Heart right ventricle (tissue), 16 donors: Measurements from ENCODE around the gene TADA2A. TPM values are rescaled to one million over a fixed set of nuclear protein-coding genes. Genes with fewer than 3 reads are reported as not detected.
"Not testable (repeated sequence)": the region's sequence is repeated elsewhere in the genome, so short reads cannot be mapped to it uniquely, and the experiment has no call there.

Source experiments
- ATAC-seq, 8 donors: fragments of 200-7000 bp; cut with Tn5 transposase; one replicate each; pipeline ENCODE4 v1.9.1; 2020; ENCODE audit warnings: mild to moderate bottlenecking in 8 of 8, moderate library complexity in 8 of 8, moderate number of reproducible peaks in 1 of 8
- DNase-seq, 2 donors: peaks; one replicate each; pipeline ENCODE4 v3.0.0-alpha.2; 2020
- H3K27ac ChIP-seq, 10 donors: fragments of 200-600 bp; sonication (generic) in 2 of 10; one replicate each; pipeline versions ENCODE4 v1.5.0 to v1.8.0; 2020 to 2022; ENCODE audit warnings: mild to moderate bottlenecking in 3 of 10
- H3K27me3 ChIP-seq, 7 donors: fragments of 200-600 bp; one replicate each; pipeline ENCODE4 v1.8.0; 2021 to 2022; ENCODE audit warnings: mild to moderate bottlenecking in 2 of 7
- H3K36me3 ChIP-seq, 9 donors: fragments of 200-600 bp; sonication (generic) in 1 of 9; one replicate each; pipeline versions ENCODE4 v1.5.0 to v1.8.0; 2020 to 2022; ENCODE audit warnings: mild to moderate bottlenecking in 2 of 9
- H3K4me1 ChIP-seq, 9 donors: fragments of 200-600 bp; sonication (generic) in 1 of 9; one replicate each; pipeline versions ENCODE4 v1.5.0 to v1.8.0; 2020 to 2022; ENCODE audit warnings: mild to moderate bottlenecking in 4 of 9
- H3K4me3 ChIP-seq, 10 donors: fragments of 200-600 bp; sonication (generic) in 2 of 10; one replicate each; pipeline versions ENCODE4 v1.5.0 to v1.8.0; 2020 to 2022; ENCODE audit warnings: mild to moderate bottlenecking in 7 of 10, moderate library complexity in 2 of 10
- H3K9me3 ChIP-seq, 11 donors: fragments of 200-600 bp in 10 of 11; sonication (generic) in 2 of 11; one replicate each; pipeline versions ENCODE4 v1.5.0 to v1.8.0; 2013 to 2022; ENCODE audit warnings: mild to moderate bottlenecking in 2 of 11, control low read depth in 1 of 11, moderate library complexity in 1 of 11
- CTCF ChIP-seq, 9 donors: fragments of 200-600 bp; sonication (generic) in 2 of 9; IDR thresholded peaks; one replicate each; pipeline versions ENCODE4 v1.5.0 to v1.8.0; 2021 to 2022; ENCODE audit warnings: antibody characterized with exemption in 9 of 9, mild to moderate bottlenecking in 5 of 9, moderate library complexity in 1 of 9
- WGBS, 2 donors: extraction: QIAGEN DNeasy Blood & Tissue Kit; methylation state at CpG; one replicate each; pipeline ENCODE4 v1.1.7; 2013; ENCODE audit warnings: inconsistent platforms in 1 of 2; 5-methylcytosine and 5-hydroxymethylcytosine counted together
- intact Hi-C, 10 donors: fragments of 100-400 bp; cut with DNase I; formaldehyde crosslinking; loops; one replicate each; pipeline versions ENCODE4 v1.11.1 to v1.14.2; 2022
- polyA plus RNA-seq, 2 donors: library from polyadenylated mRNA; stranded (reverse); fragments of 200-250 nt; gene quantifications; one replicate each; pipeline ENCODE4 v1.2.3, GENCODE V29; 2013
- total RNA-seq, 10 donors: library from RNA; stranded (reverse); fragmentation: NEBNext Ultra II Directional in 3 of 10; extraction: Animal tissue kit (Norgen Biotek cat#: 25700) in 3 of 10; gene quantifications; one replicate each; pipeline versions ENCODE4 v1.2.1 to v1.2.4, GENCODE V29; 2021 to 2023
- donor health status: Arrhythmogenic right ventricular cardiomyopathy.
- donor health status: ischemic (EF 13 %, LVEDD 7.1; RV severe dilation, severe dysfunction).
- donor health status: healthy with polysubstance abuse.
- donor health status: DM: no; HTN: yes; CAD: no.
- donor health status: DM: no; HTN: no; CAD: no.
- donor health status: ischemic (EF 25% LVEDD 6.9; RV normal size, moderate dysfunction).
- donor health status: ischemic (EF 25% LVEDD 5.7; RV mildly dilated, moderate dysfunction).
- donor health status: healthy.
- donor health status: DM: yes; HTN: yes; CAD: no.
- donor health status: Ischemic cardiomyopathy.
- donor health status: ischemic (EF 35%, LVEDD 5.7; RV mildly dilated, moderate dysfunction).
- donor health status: nonischemic (EF 11% LVEDD 7.7; RV severe dilation, severe dysfunction).
- donor health status: DM: yes; HTN: yes; CAD: no.
- donor health status: PGD.
- donor health status: ischemic (EF 29% LVEDD 5.4; RV normal size, mild dysfunction).
- donor health status: nonischemic (EF 23%, LVEDD 6.1; RV moderate dilation, normal function).

Gene TADA2A
- total and polyA plus RNA-seq, 12 donors: 6.7 to 18.4 (median 13.1) TPM

GRCh38 chr17:37399265-37399803 is 7.4 kb upstream of the TADA2A start:
- ATAC-seq: no peak
- no peak for TF ChIP-seq CTCF (IDR thresholded peaks at IDR 0.05)
- 92 to 96% methylated on average over 5 of the region's 5 CpGs for WGBS, 2 donors

GRCh38 chr17:37400505-37400904 is 6.2 kb upstream of the TADA2A start:
- H3K27ac ChIP-seq: no peak overlapping the region
- H3K9me3 ChIP-seq: no peaks in the 10 kb centered on the region
- DNase-seq: no peak
- H3K36me3 ChIP-seq: no peaks in the 10 kb centered on the region
- no peak for TF ChIP-seq CTCF (IDR thresholded peaks at IDR 0.05)
- peaks cover 0 to 15% (median 6%) of the 10 kb centered on the region in 9 donors for H3K4me1 ChIP-seq
- intact Hi-C loops: loop anchor here in 1 of 10 donors (10.0 kb wide), 1 partner anchor 94 kb away; no protein-coding TSS in a partner anchor
- H3K27me3 ChIP-seq: no peaks in the 10 kb centered on the region
- H3K4me3 ChIP-seq: no peak overlapping the region
- no peak for ATAC-seq

More at GRCh38 chr17:37399265-37399803, 7.4 kb upstream of the TADA2A start:
- H3K4me3 ChIP-seq: no peak overlapping the region
- intact Hi-C loops: no loop called here
- no peak overlapping the region for H3K27ac ChIP-seq
- no peaks in the 10 kb centered on the region for H3K27me3 ChIP-seq
- H3K9me3 ChIP-seq: no peaks in the 10 kb centered on the region
- H3K4me1 ChIP-seq: peaks cover 0 to 6% (median 0%) of the 10 kb centered on the region in 9 donors
- no peaks in the 10 kb centered on the region for H3K36me3 ChIP-seq
- DNase-seq: no peak

GRCh38 chr17:37405522-37405921 is 1.2 kb upstream of the TADA2A start:
- DNase-seq, H3K36me3 ChIP-seq, H3K9me3 ChIP-seq, ATAC-seq, H3K27me3 ChIP-seq, H3K27ac ChIP-seq: not testable (repeated sequence)
- 69 to 78% methylated on average over 14 of the region's 14 CpGs for WGBS, 2 donors
- intact Hi-C loops: loop anchor here in 3 of 10 donors (5.0 to 10.0 kb wide), 3 partner anchors 33 to 89 kb away; no protein-coding TSS in a partner anchor
- H3K4me3 ChIP-seq: peak overlapping the region in 7 of 10 donors; percentile 66 to 96 (median 76)
- peaks cover 0 to 29% (median 14%) of the 10 kb centered on the region in 9 donors for H3K4me1 ChIP-seq

DNA sequence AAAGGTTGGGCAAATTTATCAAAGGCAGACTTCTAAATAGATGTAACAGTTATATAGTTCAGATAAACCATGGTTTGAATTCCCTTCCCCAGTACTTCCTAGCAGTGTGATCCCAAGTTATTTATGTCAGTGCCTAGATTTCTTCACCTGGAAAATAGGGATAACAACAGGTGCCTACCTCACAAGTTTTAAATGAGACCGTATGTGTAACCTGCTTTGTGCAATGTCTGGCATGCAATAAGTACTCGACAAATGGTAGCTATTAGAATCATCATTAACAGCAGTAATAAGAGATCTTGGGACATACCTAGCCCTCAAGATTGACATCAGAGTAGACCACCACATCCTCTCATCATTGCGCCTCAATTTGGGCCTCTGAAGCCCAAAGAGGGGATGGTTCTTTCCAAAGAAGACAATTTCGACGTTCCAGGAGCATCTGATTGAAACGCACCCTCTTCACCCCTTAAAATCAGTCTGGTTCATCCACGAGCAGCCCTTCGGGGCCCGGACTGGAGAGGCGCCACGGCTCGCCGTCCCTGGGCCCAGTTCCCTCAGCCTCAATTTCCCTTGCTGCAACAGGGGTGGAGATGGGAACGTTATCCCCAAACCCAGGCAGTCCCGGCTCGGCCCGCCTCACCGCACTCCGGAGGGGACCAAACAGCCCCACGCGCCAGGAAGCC is 591 bp upstream of the TADA2A start:
- DNase-seq (no peak), ATAC-seq (peak in 3 of 8 donors; percentile 48 to 60 (median 57))
- Histone ChIP-seq H3K36me3 (peaks cover 0 to 14% (median under 1%) of the 10 kb centered on the region in 9 donors), H3K27ac (peak overlapping the region; percentile 80 to 96 (median 91)), H3K27me3 (no peaks in the 10 kb centered on the region), H3K4me3 (peak overlapping the region; percentile 43 to 96 (median 74)), H3K4me1 (peaks cover 0 to 29% (median 14%) of the 10 kb centered on the region in 9 donors), H3K9me3 (no peaks in the 10 kb centered on the region)
- WGBS, 2 donors: 0 to 1% methylated on average over 21 of the region's 21 CpGs
- intact Hi-C loops: loop anchor here in 3 of 10 donors (2.0 to 10.0 kb wide), 4 partner anchors 34 to 89 kb away; partner anchors contain the start of gene DUSP14 (in 1 of the 3)
- no peak for TF ChIP-seq CTCF (IDR thresholded peaks at IDR 0.05)

DNA sequence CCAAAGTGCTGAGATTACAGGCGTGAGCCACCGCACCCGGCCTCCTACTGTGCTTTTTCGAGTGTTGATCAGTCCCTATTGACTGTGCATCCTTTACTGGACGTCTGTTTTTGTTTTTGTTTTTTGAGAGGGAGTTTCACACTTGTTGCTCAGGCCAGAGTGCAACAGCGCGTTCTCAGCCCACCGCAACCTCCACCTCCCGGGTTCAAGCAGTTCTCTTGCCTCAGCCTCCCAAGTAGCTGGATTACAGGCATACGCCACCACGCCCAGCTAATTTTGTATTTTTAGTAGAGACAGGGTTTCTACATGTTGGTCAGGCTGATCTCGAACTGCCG is 1.4 kb downstream of the TADA2A start:
- Histone ChIP-seq H3K4me1 (peaks cover 0 to 29% (median 14%) of the 10 kb centered on the region in 9 donors), H3K36me3 (peaks cover 0 to 34% (median 20%) of the 10 kb centered on the region in 9 donors), H3K4me3 (peak overlapping the region in 2 of 10 donors; percentile 73 to 76), H3K27ac (peak overlapping the region in 5 of 10 donors; percentile 90 to 96 (median 91))
- intact Hi-C loops: loop anchor here in 3 of 10 donors (5.0 to 10.0 kb wide), 3 partner anchors 36 to 87 kb away; no protein-coding TSS in a partner anchor
- ATAC-seq, H3K27me3 ChIP-seq, DNase-seq, H3K9me3 ChIP-seq: not testable (repeated sequence)
- WGBS, 2 donors: 95 to 97% methylated on average over 13 of the region's 13 CpGs
